Endothelial cell of umbilical vein (primary cell): ENCODE results near the gene SLC16A6. TPM values are rescaled to one million over a fixed set of nuclear protein-coding genes. Genes with fewer than 3 reads are reported as not detected.

Source experiments
- BruUV-seq: library from RNA; stranded (reverse); fragments of 400-500 nt; replicated peaks from 2 replicates; lab custom pipeline; 2021; lab: Mats Ljungman, UMichigan
- CTCF ChIA-PET: fragments of 300-600, 350-600 bp; sonication (Branson Sonifier 250); formaldehyde crosslinking; loops from one replicate; lab custom pipeline; 2021; ENCODE audit warnings: antibody characterized with exemption, inconsistent platforms; lab: Charles Lee
- POLR2A ChIA-PET: fragments of 300-600, 350-600 bp; sonication (Branson Sonifier 250); formaldehyde crosslinking; loops from one replicate; lab custom pipeline; 2021; ENCODE audit warnings: antibody characterized with exemption, inconsistent platforms; lab: Charles Lee
- DNase-seq: peaks from one replicate; pipeline ENCODE4 v3.0.0-alpha.2; 2011; ENCODE audit warnings: low read depth, low spot score
- FAIRE-seq: peaks from 2 replicates; lab custom pipeline; 2011; peaks lifted over from hg19 to GRCh38; lab: Jason Lieb, UNC
- H2AFZ ChIP-seq: 2 replicates; pipeline ENCODE4 v1.6.0; 2012; ENCODE audit warnings: low read depth, low read length, control low read depth, inconsistent platforms
- H3K27ac ChIP-seq: 2 replicates; pipeline ENCODE4 v1.5.1; 2011; ENCODE audit warnings: low read depth, mild to moderate bottlenecking, control low read depth, low read length, moderate library complexity; ENCODE audit not compliant: insufficient read depth
- H3K27me3 ChIP-seq, 2 experiments: 2 replicates each; pipeline versions ENCODE4 v1.6.0 to v1.6.1; 2011; ENCODE audit warnings: low read length in 2 of 2, mixed read lengths in 1 of 2; ENCODE audit not compliant: control insufficient read depth in 2 of 2, insufficient read depth in 2 of 2
- H3K36me3 ChIP-seq, 2 experiments: 2 replicates in 1 of 2; 3 replicates in 1 of 2; pipeline ENCODE4 v1.5.1; 2011; ENCODE audit warnings: low read length in 2 of 2, mild to moderate bottlenecking in 1 of 2, moderate library complexity in 1 of 2; ENCODE audit not compliant: control insufficient read depth in 2 of 2, insufficient read depth in 2 of 2; ENCODE audit errors: extremely low read depth in 1 of 2
- H3K4me1 ChIP-seq: 3 replicates; pipeline ENCODE4 v1.5.1; 2011; ENCODE audit warnings: mild to moderate bottlenecking, low read length; ENCODE audit not compliant: control insufficient read depth, insufficient read depth; ENCODE audit errors: extremely low read depth
- H3K4me2 ChIP-seq: 2 replicates; pipeline ENCODE4 v1.6.1; 2011; ENCODE audit warnings: low read length, control low read depth, mixed read lengths; ENCODE audit not compliant: insufficient read depth
- H3K4me3 ChIP-seq, 3 experiments: fragments of 200-600 bp in 1 of 3; sonication (generic), shearing (Covaris generic) in 1 of 3; replicated peaks in 1 of 3; 2 replicates each; pipeline ENCODE4 v1.5.1; 2011 to 2016; ENCODE audit warnings: control low read depth in 3 of 3, low read length in 3 of 3, mild to moderate bottlenecking in 2 of 3, inconsistent platforms in 1 of 3, low read depth in 1 of 3, moderate library complexity in 1 of 3; ENCODE audit not compliant: insufficient read depth in 1 of 3
- H3K79me2 ChIP-seq: 2 replicates; pipeline ENCODE4 v1.6.0; 2012; ENCODE audit warnings: low read length, inconsistent platforms; ENCODE audit not compliant: control insufficient read depth, insufficient read depth
- H3K9ac ChIP-seq: replicated peaks from 2 replicates; pipeline ENCODE3; 2011; ENCODE audit warnings: low read length, control low read depth; ENCODE audit not compliant: insufficient read depth; ENCODE audit errors: extremely low read depth
- H3K9me1 ChIP-seq: replicated peaks from 3 replicates; pipeline ENCODE4 v1.6.0; 2011; ENCODE audit warnings: mild to moderate bottlenecking, low read length; ENCODE audit not compliant: control insufficient read depth, insufficient read depth; ENCODE audit errors: extremely low read depth
- H3K9me3 ChIP-seq: replicated peaks from 2 replicates; pipeline ENCODE4 v1.5.1; 2012; ENCODE audit warnings: low read length, inconsistent platforms; ENCODE audit not compliant: control insufficient read depth, insufficient read depth
- H4K20me1 ChIP-seq: replicated peaks from 2 replicates; pipeline ENCODE3; 2011; ENCODE audit warnings: mild to moderate bottlenecking, low read length; ENCODE audit not compliant: control insufficient read depth, insufficient read depth; ENCODE audit errors: extremely low read depth
- EZH2 ChIP-seq: IDR thresholded peaks from 2 replicates; pipeline ENCODE4 v1.6.1; 2012; ENCODE audit warnings: borderline replicate concordance, low read depth, mild to moderate bottlenecking, moderate library complexity, low read length, inconsistent platforms; ENCODE audit not compliant: severe bottlenecking
- FOS ChIP-seq: IDR thresholded peaks from 2 replicates; pipeline ENCODE4 v1.6.1; 2011; ENCODE audit warnings: mild to moderate bottlenecking, low read length, moderate library complexity, borderline replicate concordance; ENCODE audit not compliant: insufficient read depth
- JUN ChIP-seq: IDR thresholded peaks from 2 replicates; pipeline ENCODE4 v1.6.1; 2011; ENCODE audit warnings: borderline replicate concordance, low read depth; ENCODE audit not compliant: insufficient read length, insufficient read depth
- MYC ChIP-seq: IDR thresholded peaks from one replicate; pipeline ENCODE4 v1.6.1; 2011; ENCODE audit warnings: mild to moderate bottlenecking, low read depth, low read length
- POLR2A ChIP-seq: IDR thresholded peaks from 2 replicates; pipeline ENCODE4 v1.6.1; 2012; ENCODE audit warnings: low read depth, mild to moderate bottlenecking, control low read depth, low read length
- POLR2AphosphoS5 ChIP-seq: IDR thresholded peaks from 2 replicates; pipeline ENCODE4 v1.6.1; 2012; ENCODE audit warnings: low read depth, mild to moderate bottlenecking, control low read depth, low read length, moderate library complexity; ENCODE audit not compliant: insufficient read depth
- dilution Hi-C: fragments of 300-500 bp; cut with MboI; formaldehyde crosslinking; loops from one replicate; pipeline ENCODE4 v1.15.0; 2019; ENCODE audit warnings: low sequenced_read_pairs; ENCODE audit not compliant: extremely low pct_ligation_motif_present
- intact Hi-C: fragments of 100-400 bp; cut with micrococcal nuclease; formaldehyde crosslinking; loops from one replicate; pipeline ENCODE4 v1.10.0; 2022
- polyA plus RNA-seq, 4 experiments: library from polyadenylated mRNA; depleted of rRNA in 3 of 4; stranded (reverse) in 3 of 4; unstranded in 1 of 4; fragments of >200 nt; gene quantifications; 2 replicates each; pipeline versions ENCODE4 v1.2.1 to v1.2.3, GENCODE V29; 2011 to 2012; ENCODE audit warnings: missing spikeins in 1 of 4
- total RNA-seq: library from RNA; stranded (reverse); gene quantifications from 2 replicates; pipeline ENCODE4 v1.2.3, GENCODE V29; 2021
- TF ChIP-seq, protein P1 (sequence below), 2 donors: IDR thresholded peaks; 1 replicate in 1 of 2; 2 replicates in 1 of 2; pipeline ENCODE4 v1.5.1; 2011; ENCODE audit warnings: low read length in 2 of 2, mild to moderate bottlenecking in 2 of 2, moderate library complexity in 2 of 2, control low read depth in 1 of 2, inconsistent platforms in 1 of 2, low read depth in 1 of 2; ENCODE audit not compliant: insufficient read depth in 1 of 2; ENCODE audit errors: extremely low read depth in 1 of 2

Gene SLC16A6
- total and polyA plus RNA-seq, 2 donors (not counting 3 experiments of a cell fraction or from before 2014, with no cell fraction given) = 0.65 to 0.91 TPM

DNA sequence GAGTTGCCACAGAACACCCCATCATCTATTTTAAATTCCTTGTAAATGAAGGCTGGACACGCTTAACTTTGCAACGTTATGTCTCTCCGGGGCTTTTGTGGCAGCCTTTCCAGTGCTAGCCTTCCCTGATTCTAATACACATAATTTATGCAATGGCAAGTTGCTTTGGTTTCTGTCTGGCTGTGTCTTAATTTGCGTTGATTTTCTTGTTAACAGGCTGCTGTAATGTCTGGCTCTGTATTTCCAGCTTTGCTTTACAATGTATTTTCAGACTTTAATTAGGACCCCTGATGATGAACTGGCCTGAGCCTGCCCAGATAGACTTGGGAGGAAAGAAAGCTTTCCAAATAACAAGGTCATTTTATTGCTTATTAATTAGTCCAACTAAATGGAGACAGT lies 30.6 kb upstream of the SLC16A6 start:
- DNase-seq = no peak
- intact Hi-C loops = no loop called here
- Histone ChIP-seq H3K36me3 (no peaks in the 10 kb centered on the region), H3K9me1 (no peaks in the 10 kb centered on the region), H3K79me2 (no peaks in the 10 kb centered on the region), H3K9me3 (no peaks in the 10 kb centered on the region), H4K20me1 (no peaks in the 10 kb centered on the region), H3K27ac (no peak overlapping the region), H3K27me3 (no peaks in the 10 kb centered on the region), H3K4me2 (no peak overlapping the region), H3K4me1 (no peaks in the 10 kb centered on the region), H2AFZ (no peak overlapping the region), H3K9ac (no peak overlapping the region), H3K4me3 (no peak overlapping the region)
- no peak for FAIRE-seq
- ChIA-PET CTCF (interaction anchor here (1.6 kb wide), 1 partner anchor 17 kb away, joined by 3 read pairs; no protein-coding TSS in a partner anchor), POLR2A (no interaction called here)
- BruUV-seq = no TSS peak
- dilution Hi-C loops = no loop called here
- no peak for TF ChIP-seq POLR2AphosphoS5
- TF ChIP-seq POLR2A = no peak
- no peak for TF ChIP-seq EZH2
- TF ChIP-seq, protein P1, sequence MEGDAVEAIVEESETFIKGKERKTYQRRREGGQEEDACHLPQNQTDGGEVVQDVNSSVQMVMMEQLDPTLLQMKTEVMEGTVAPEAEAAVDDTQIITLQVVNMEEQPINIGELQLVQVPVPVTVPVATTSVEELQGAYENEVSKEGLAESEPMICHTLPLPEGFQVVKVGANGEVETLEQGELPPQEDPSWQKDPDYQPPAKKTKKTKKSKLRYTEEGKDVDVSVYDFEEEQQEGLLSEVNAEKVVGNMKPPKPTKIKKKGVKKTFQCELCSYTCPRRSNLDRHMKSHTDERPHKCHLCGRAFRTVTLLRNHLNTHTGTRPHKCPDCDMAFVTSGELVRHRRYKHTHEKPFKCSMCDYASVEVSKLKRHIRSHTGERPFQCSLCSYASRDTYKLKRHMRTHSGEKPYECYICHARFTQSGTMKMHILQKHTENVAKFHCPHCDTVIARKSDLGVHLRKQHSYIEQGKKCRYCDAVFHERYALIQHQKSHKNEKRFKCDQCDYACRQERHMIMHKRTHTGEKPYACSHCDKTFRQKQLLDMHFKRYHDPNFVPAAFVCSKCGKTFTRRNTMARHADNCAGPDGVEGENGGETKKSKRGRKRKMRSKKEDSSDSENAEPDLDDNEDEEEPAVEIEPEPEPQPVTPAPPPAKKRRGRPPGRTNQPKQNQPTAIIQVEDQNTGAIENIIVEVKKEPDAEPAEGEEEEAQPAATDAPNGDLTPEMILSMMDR (IDR thresholded peaks at IDR 0.05; ENCODE audit: extremely low read depth in 1 of 2, insufficient read depth in 1 of 2, low read depth in 1 of 2, low read length in 2 of 2) = no peak
- TF ChIP-seq FOS = no peak
- TF ChIP-seq JUN = no peak
- TF ChIP-seq MYC = no peak
